Skeletal muscle tissue (tissue), 4 donors: Measurements from ENCODE around the gene PRDM16. TPM values are rescaled to one million over a fixed set of nuclear protein-coding genes. Genes with fewer than 3 reads are reported as not detected.

Experiments
- H3K27ac ChIP-seq: one replicate; pipeline ENCODE4 v1.7.0; 2013; ENCODE audit warnings: mild to moderate bottlenecking, low read depth, low read length, inconsistent platforms
- H3K27me3 ChIP-seq, 3 donors: one replicate each; pipeline ENCODE4 v1.7.0; 2013; ENCODE audit warnings: low read length in 3 of 3; ENCODE audit not compliant: control insufficient read depth in 3 of 3, insufficient read depth in 3 of 3
- H3K36me3 ChIP-seq, 3 donors: one replicate each; pipeline ENCODE4 v1.7.0; 2013; ENCODE audit warnings: low read length in 3 of 3; ENCODE audit not compliant: control insufficient read depth in 3 of 3, insufficient read depth in 3 of 3
- H3K4me1 ChIP-seq, 3 donors: one replicate each; pipeline ENCODE4 v1.7.0; 2013; ENCODE audit warnings: low read length in 3 of 3, mild to moderate bottlenecking in 3 of 3; ENCODE audit not compliant: control insufficient read depth in 3 of 3, insufficient read depth in 3 of 3
- H3K4me3 ChIP-seq, 3 donors: one replicate each; pipeline ENCODE4 v1.7.0; 2013; ENCODE audit warnings: low read length in 3 of 3
- H3K9ac ChIP-seq, 3 donors: one replicate each; pipeline ENCODE4 v1.7.0; 2013; ENCODE audit warnings: low read length in 3 of 3, mild to moderate bottlenecking in 3 of 3, moderate library complexity in 2 of 3, low read depth in 1 of 3
- H3K9me3 ChIP-seq, 3 donors: one replicate each; pipeline ENCODE4 v1.7.0; 2013; ENCODE audit warnings: low read length in 3 of 3; ENCODE audit not compliant: control insufficient read depth in 3 of 3
- total RNA-seq: library from RNA; depleted of rRNA; stranded (reverse); fragments of >200 nt; gene quantifications from one replicate; pipeline ENCODE4 v1.2.3, GENCODE V29; 2014
- donor health status: Osteomylitis.

PRDM16 gene
- total RNA-seq, 1 donor from 2014 or later = 4.7 TPM

GRCh38 chr1:3265835-3266805 is 197.1 kb downstream of the PRDM16 start:
- no peak overlapping the region for H3K9ac ChIP-seq
- H3K27me3 ChIP-seq = peaks cover 42 to 59% (median 58%) of the 10 kb centered on the region in 3 donors

GRCh38 chr1:3266870-3267549 is 198.0 kb downstream of the PRDM16 start:
- no peak overlapping the region for H3K4me3 ChIP-seq
- peaks cover 47 to 68% (median 67%) of the 10 kb centered on the region in 3 donors for H3K27me3 ChIP-seq
- H3K4me1 ChIP-seq = no peaks in the 10 kb centered on the region
- no peak overlapping the region for H3K27ac ChIP-seq
- no peak overlapping the region for H3K9ac ChIP-seq
- H3K36me3 ChIP-seq = no peaks in the 10 kb centered on the region
- H3K9me3 ChIP-seq = no peaks in the 10 kb centered on the region

More at GRCh38 chr1:3265835-3266805, 197.1 kb downstream of the PRDM16 start:
- H3K27ac ChIP-seq = no peak overlapping the region
- no peak overlapping the region for H3K4me3 ChIP-seq
- H3K36me3 ChIP-seq = no peaks in the 10 kb centered on the region
- no peaks in the 10 kb centered on the region for H3K4me1 ChIP-seq
- no peaks in the 10 kb centered on the region for H3K9me3 ChIP-seq

GRCh38 chr1:3267550-3268270 is 198.7 kb downstream of the PRDM16 start:
- no peaks in the 10 kb centered on the region for H3K36me3 ChIP-seq
- H3K4me3 ChIP-seq = no peak overlapping the region
- H3K27ac ChIP-seq = no peak overlapping the region
- H3K4me1 ChIP-seq = no peaks in the 10 kb centered on the region
- H3K9me3 ChIP-seq = no peaks in the 10 kb centered on the region
- H3K9ac ChIP-seq = no peak overlapping the region
- peaks cover 45 to 73% (median 65%) of the 10 kb centered on the region in 3 donors for H3K27me3 ChIP-seq

- no peaks in the 10 kb centered on the region for H3K36me3 ChIP-seq
- H3K27me3 ChIP-seq = peaks cover 41 to 78% (median 66%) of the 10 kb centered on the region in 3 donors
Observed at GRCh38 chr1:3268281-3268680, 199.3 kb downstream of the PRDM16 start.

GRCh38 chr1:3270403-3271245 is 201.6 kb downstream of the PRDM16 start:
- H3K9me3 ChIP-seq = no peaks in the 10 kb centered on the region
- peaks cover 25 to 61% (median 46%) of the 10 kb centered on the region in 3 donors for H3K27me3 ChIP-seq
- no peak overlapping the region for H3K9ac ChIP-seq
- no peak overlapping the region for H3K4me3 ChIP-seq
- no peaks in the 10 kb centered on the region for H3K36me3 ChIP-seq
- no peaks in the 10 kb centered on the region for H3K4me1 ChIP-seq
- H3K27ac ChIP-seq = no peak overlapping the region

More at GRCh38 chr1:3268281-3268680, 199.3 kb downstream of the PRDM16 start:
- H3K4me1 ChIP-seq = no peaks in the 10 kb centered on the region
- H3K9me3 ChIP-seq = no peaks in the 10 kb centered on the region
- no peak overlapping the region for H3K9ac ChIP-seq
- no peak overlapping the region for H3K4me3 ChIP-seq
- no peak overlapping the region for H3K27ac ChIP-seq

- Histone ChIP-seq H3K9ac (no peak overlapping the region), H3K4me1 (no peaks in the 10 kb centered on the region), H3K36me3 (no peaks in the 10 kb centered on the region), H3K9me3 (no peaks in the 10 kb centered on the region), H3K27me3 (peaks cover 25 to 63% (median 47%) of the 10 kb centered on the region in 3 donors), H3K27ac (no peak overlapping the region), H3K4me3 (no peak overlapping the region)
Observed at GRCh38 chr1:3271866-3272265, 202.9 kb downstream of the PRDM16 start.

GRCh38 chr1:3272321-3273045 is 203.5 kb downstream of the PRDM16 start:
- peaks cover 25 to 61% (median 51%) of the 10 kb centered on the region in 3 donors for H3K27me3 ChIP-seq

GRCh38 chr1:3273447-3273846 is 204.4 kb downstream of the PRDM16 start:
- Histone ChIP-seq H3K9ac (no peak overlapping the region), H3K27me3 (peaks cover 25 to 60% (median 55%) of the 10 kb centered on the region in 3 donors), H3K36me3 (no peaks in the 10 kb centered on the region), H3K4me1 (no peaks in the 10 kb centered on the region), H3K27ac (no peak overlapping the region), H3K4me3 (no peak overlapping the region), H3K9me3 (no peaks in the 10 kb centered on the region)

More at GRCh38 chr1:3272321-3273045, 203.5 kb downstream of the PRDM16 start:
- Histone ChIP-seq H3K27ac (no peak overlapping the region), H3K9me3 (no peaks in the 10 kb centered on the region), H3K4me1 (no peaks in the 10 kb centered on the region), H3K36me3 (no peaks in the 10 kb centered on the region), H3K9ac (no peak overlapping the region), H3K4me3 (no peak overlapping the region)
